GM19240 (cell line): Measurements from ENCODE around the gene SRL.
"Not testable (repeated sequence)": the region's sequence is repeated elsewhere in the genome, so short reads cannot be mapped to it uniquely, and the experiment has no call there.

Source experiments
- DNase-seq: peaks from one replicate; pipeline ENCODE4 v3.0.0; 2011; ENCODE audit warnings: low spot score; ENCODE audit not compliant: insufficient read length

Gene SRL

GRCh38 chr16:4227040-4227332, 14.9 kb downstream of the SRL start:
- no peak for DNase-seq

GRCh38 chr16:4226251-4227039, 15.4 kb downstream of the SRL start:
- no peak for DNase-seq

GRCh38 chr16:4225075-4225474, 16.8 kb downstream of the SRL start:
- DNase-seq, result no peak

DNA sequence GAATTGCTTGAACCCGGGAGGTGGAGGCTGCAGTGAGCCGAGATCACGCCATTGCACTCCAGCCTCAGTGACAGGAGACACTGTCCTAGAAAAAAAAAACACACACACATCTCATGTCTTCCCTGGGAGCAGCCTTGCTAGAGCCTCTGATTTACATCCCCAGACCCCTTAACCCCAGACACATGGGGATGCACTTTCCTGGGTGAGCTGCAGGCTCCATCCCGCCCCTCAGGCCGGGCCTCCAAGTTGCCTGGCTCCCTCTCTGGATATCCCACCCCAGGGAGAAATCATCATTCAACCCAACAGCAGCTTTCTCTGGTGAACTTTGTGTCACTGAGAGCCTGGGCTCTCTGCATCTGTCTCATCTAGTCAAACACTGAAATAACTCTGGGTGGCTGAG, 21.5 kb downstream of the SRL start:
- DNase-seq, result no peak

DNA sequence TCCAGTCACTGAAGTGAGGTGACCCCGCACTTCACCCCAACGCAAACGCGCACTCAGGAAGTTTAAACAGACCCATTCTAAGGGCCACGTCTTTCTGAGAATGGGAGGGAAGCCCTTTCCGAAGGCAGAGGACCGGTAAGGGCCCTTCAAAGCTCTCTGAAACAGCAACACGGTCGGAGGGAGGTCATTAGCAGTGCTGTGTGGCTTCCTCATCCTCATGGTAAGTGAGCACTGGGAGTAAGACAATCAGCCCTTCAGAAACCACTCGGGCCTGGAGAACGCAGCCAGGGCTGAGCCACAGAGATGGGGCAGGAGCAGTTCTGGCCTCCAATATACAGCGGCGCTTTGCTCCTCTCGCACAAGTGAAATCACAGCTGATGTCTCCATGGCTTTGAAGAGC, 23.7 kb downstream of the SRL start:
- no peak for DNase-seq

GRCh38 chr16:4217204-4218131, 24.4 kb downstream of the SRL start:
- DNase-seq, result no peak

DNA sequence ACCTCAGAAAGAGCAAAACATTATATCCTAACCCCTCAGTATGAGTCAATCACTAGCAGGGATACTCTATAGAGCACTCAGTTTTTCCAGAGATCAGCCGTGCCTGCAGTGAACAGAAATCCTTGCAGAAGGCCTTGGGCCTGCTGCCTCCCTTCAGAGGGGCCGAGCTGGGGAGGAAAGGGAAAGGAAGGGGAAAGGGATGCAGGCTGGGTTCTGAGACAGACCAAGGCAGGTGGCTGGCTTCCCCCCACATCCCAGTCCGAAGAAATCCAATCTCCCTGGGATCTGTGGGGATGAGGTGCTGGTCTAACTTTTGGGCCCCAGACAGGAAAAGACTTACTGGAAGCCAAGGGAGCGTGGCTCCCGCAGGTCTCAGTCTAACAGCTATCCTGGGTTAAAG, 25.3 kb downstream of the SRL start:
- DNase-seq, result no peak

GRCh38 chr16:4215106-4215505, 26.8 kb downstream of the SRL start:
- DNase-seq, result no peak

DNA sequence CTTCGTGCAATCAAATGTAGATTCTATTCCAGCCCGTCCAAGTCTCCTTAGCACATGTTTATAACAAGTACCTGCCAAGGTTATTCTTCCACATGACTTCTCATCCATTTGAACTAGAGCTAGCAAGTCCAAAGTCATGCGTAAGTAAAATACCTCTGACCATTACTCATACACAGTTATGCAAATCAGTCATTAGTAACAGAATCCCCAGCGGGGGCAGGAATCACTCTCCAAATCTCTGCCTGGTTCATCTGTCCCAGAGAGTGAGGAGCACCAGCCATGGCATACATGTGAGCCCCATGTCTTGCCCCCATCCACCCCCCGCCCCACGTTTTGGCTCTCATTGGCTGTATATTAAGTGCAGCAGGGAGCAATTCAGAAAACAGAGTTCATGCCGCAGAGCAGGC, 27.7 kb downstream of the SRL start:
- no peak for DNase-seq

- DNase-seq, result no peak
Observed at GRCh38 chr16:4213737-4214136, 28.1 kb downstream of the SRL start.

DNA sequence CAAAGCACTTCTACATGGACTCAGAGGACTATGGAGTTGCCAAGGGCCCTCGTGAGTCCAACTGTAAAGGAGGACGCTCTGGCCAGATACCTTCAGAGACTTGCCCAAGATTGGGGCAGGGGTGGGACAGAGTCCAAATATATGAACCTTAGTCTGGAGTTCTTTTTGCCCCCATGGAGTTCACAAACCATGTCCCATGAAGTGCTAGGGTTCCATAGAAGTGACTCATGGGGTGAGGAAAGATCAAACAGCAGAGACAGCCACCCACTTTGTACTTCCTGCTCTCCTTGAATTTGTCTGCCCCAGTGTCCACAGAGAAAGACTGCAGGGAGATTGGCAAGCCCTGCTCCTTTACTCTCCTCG, 29.0 kb downstream of the SRL start:
- no peak for DNase-seq

DNA sequence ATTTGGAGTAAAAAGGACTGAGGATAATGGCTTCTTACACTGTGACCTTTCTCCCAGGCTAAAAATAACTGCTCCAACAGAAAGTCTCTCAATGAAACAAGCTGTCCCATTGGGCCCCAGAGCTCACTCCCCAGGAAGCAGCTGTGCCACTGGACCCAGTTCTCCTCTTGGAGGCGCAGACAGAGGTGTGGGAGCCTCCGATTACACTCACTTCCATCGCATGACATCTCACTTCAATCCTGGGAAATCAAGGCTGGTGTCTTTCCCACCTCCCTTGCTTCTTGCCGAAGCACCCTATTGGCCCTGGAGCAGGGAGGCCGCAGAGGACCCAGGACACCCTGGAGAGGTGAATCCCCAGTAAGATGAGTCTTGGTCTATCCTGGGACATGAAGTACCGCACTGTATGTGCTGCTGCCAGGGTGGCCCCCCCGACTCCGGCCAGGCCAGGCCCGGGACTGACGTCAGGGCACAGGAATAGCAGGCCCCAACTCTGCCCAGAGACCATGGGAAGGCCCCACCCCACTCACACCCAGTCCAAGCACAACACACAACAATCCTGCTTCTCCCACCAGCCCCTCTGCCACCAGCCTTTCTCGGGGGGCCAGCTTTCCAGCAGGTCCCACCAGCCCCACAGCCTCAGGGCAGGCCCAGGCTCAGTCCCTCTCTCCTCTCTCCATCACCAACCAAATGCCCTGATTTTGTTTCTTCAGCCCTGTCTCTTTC, 29.5 kb downstream of the SRL start:
- DNase-seq, result no peak

- not testable (repeated sequence) for DNase-seq
Observed at GRCh38 chr16:4211445-4212210, 30.3 kb downstream of the SRL start.

- DNase-seq, result no peak
Observed at GRCh38 chr16:4209666-4210065, 32.2 kb downstream of the SRL start.

GRCh38 chr16:4208341-4208751, 33.5 kb downstream of the SRL start:
- DNase-seq, result no peak

GRCh38 chr16:4207683-4208340, 34.1 kb downstream of the SRL start:
- DNase-seq, result no peak

GRCh38 chr16:4207229-4207628, 34.7 kb downstream of the SRL start:
- DNase-seq, result no peak

GRCh38 chr16:4206680-4207079, 35.2 kb downstream of the SRL start:
- DNase-seq, result no peak

- no peak for DNase-seq
Observed at GRCh38 chr16:4205971-4206370, 35.9 kb downstream of the SRL start.

- no peak for DNase-seq
Observed at GRCh38 chr16:4204521-4204920, 37.4 kb downstream of the SRL start.

DNA sequence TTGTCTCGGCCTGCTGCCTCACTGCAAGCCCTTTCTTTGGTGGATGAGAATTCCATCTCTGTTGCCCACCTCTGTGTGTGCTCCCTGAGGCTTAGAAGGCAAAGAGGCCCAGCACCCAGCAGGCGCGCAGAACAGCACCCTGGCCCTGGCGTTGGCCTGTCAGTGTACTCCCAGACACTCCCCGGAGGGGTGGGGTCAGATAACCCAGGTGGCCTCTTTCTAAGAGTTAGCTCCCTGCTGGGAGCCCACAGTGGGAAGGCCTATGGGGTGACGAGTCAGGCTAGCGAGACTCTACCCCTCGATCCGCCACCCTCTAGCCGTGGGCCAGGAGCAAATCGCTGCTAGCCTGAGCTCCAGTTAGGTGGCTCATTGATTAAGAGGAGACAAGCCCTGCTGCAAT, 38.1 kb downstream of the SRL start:
- no peak for DNase-seq
